Activated T-helper 1 cell treated with anti-CD3 and anti-CD28 coated beads, Interleukin-12 subunit alpha, Interleukin-12 subunit beta, Interleukin-2, Interleukin-4 antibody, amounts not matched to agents 30 ng/mL and 10 ng/mL and 1 ng/mL, durations not matched to agents 14 hours and 24 hours and 36 hours (primary cell): ENCODE results near the gene PTPN20. TPM values are rescaled to one million over a fixed set of nuclear protein-coding genes. Genes with fewer than 3 reads are reported as not detected.
"Not testable (repeated sequence)": the region's sequence is repeated elsewhere in the genome, so short reads cannot be mapped to it uniquely, and the experiment has no call there.

Experiments used
- DNase-seq: peaks from one replicate; pipeline ENCODE4 v3.0.0; 2021; ENCODE audit warnings: low spot score
- H3K27ac Mint-ChIP-seq: one replicate; pipeline ENCODE4 v1.8.0; 2021; ENCODE audit warnings: mild to moderate bottlenecking, mixed read lengths
- H3K27me3 Mint-ChIP-seq: one replicate; pipeline ENCODE4 v1.8.0; 2022; ENCODE audit warnings: mild to moderate bottlenecking, moderate library complexity, mixed read lengths; ENCODE audit not compliant: insufficient read depth
- H3K36me3 Mint-ChIP-seq: one replicate; pipeline ENCODE4 v1.8.0; 2021; ENCODE audit warnings: low read depth, mixed read lengths
- H3K4me1 Mint-ChIP-seq: one replicate; pipeline ENCODE4 v1.8.0; 2021; ENCODE audit warnings: low read depth, mixed read lengths
- H3K4me3 Mint-ChIP-seq: one replicate; pipeline ENCODE4 v1.8.0; 2021; ENCODE audit warnings: mild to moderate bottlenecking, moderate library complexity, mixed read lengths
- H3K9me3 Mint-ChIP-seq: one replicate; pipeline ENCODE4 v1.8.0; 2021; ENCODE audit warnings: mixed read lengths
- intact Hi-C: fragments of 100-400 bp; cut with micrococcal nuclease; formaldehyde crosslinking; loops from one replicate; pipeline ENCODE4 v1.15.1; 2024
- total RNA-seq: library from RNA; stranded (reverse); gene quantifications from 2 replicates; pipeline ENCODE4 v1.2.3, GENCODE V29; 2022

Gene PTPN20
- total RNA-seq, 1 donor from 2014 or later = 0.21 TPM

DNA sequence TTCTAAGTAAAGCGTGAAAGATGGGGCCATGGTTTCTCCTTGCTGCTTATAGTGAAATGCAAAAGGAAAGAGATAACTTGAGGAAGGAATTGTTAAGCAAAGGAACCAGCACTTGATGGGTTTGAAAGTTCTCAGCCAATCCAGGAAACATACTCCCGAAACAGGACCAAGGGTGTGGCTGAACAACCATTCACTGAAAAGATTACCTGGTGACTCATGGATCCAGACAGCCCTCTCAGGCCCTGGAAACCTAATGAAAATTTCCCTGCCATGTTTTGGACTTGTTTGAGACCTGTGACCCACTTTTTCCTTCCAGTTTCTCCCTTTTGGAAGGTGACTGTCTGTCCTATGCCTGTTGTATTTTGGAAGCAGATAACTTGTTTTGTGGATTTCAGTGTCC lies 11.3 kb downstream of the PTPN20 start:
- H3K27ac Mint-ChIP-seq, H3K4me1 Mint-ChIP-seq: not testable (repeated sequence)

DNA sequence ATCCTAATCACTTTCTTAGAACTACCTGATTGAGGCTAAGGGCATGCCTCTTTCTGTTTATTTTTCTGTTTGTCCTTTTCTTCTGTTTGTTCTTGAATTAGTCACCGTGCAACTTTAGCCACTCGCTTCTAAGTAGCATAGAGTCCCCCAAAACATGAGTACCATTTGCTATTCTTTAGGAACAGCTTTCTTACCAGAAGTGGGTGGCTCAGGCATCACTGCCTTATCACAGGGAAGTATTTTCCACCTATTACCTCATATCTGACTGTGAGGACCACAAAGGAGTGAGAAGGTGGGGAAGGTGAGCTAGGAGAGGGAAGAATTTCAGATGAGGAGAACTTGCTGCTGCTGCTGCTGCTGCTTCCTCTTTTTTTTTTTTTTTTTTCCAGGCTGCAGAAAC lies 13.9 kb downstream of the PTPN20 start:
- intact Hi-C loops, H3K27ac Mint-ChIP-seq, H3K4me1 Mint-ChIP-seq, H3K9me3 Mint-ChIP-seq, H3K36me3 Mint-ChIP-seq, H3K27me3 Mint-ChIP-seq, DNase-seq, H3K4me3 Mint-ChIP-seq: not testable (repeated sequence)

More for the DNA sequence above, 11.3 kb downstream of the PTPN20 start:
- H3K9me3 Mint-ChIP-seq, DNase-seq, H3K36me3 Mint-ChIP-seq, H3K4me3 Mint-ChIP-seq, intact Hi-C loops, H3K27me3 Mint-ChIP-seq: not testable (repeated sequence)

DNA sequence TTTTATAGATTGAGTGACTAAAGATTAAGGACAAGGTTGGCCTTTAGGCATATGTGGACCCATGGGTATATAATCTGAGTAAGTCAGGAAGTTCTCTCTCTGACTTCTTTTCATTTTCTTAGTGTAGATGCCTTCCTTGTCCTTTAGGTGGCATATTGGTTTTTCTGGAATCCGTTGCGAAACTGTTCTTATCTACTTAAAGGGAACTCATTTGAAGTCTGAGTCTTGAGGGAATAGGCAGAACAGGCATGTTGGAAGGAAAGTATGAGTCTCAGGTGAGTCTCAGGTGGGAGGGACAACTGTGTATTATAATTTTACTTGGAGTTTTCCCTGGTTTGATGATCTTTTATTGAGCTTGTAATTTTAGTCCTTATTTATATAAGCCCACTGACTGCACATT lies 14.6 kb downstream of the PTPN20 start:
- DNase-seq, H3K27ac Mint-ChIP-seq, H3K4me3 Mint-ChIP-seq, H3K27me3 Mint-ChIP-seq, H3K4me1 Mint-ChIP-seq, H3K9me3 Mint-ChIP-seq, H3K36me3 Mint-ChIP-seq, intact Hi-C loops: not testable (repeated sequence)

DNA sequence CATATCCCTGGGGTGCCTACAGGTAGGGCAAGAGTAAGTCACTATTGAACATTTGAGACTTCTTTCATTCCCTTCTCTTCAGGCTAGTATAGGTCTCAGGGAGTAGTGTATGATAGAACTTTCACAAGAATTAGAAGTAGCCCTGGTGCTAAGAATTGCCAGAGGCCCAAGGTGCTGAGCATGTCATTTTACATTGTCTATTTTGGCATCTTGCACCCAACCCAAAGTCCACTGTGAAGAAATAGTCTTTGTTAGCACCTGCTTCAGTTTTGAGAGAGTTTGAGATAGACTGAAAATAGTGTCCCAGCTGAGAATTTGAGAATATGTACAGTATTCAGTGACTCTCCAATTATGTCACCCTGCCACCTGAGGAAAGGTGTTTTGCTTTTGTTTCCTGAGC lies 17.6 kb downstream of the PTPN20 start:
- H3K4me1 Mint-ChIP-seq, H3K36me3 Mint-ChIP-seq, DNase-seq, H3K27ac Mint-ChIP-seq, intact Hi-C loops, H3K4me3 Mint-ChIP-seq, H3K9me3 Mint-ChIP-seq, H3K27me3 Mint-ChIP-seq: not testable (repeated sequence)

DNA sequence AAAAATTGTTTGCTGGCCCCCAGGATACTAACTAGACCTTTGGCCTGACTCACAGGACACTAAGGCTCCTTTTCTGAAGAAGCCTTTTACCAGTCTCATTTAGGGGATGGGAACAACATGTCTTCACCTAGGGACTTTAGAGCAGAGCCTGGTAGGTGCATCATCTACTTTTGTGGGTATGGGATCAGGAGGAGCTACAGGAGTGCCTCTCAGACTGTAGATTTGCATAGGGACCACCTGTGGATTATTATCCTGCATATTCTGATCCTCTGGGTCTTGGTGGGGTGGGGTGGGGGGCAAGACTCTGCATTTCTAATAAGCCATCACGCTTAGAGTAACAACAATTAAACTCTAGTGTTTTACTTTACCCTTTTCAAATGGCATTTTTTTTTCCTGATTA lies 21.2 kb downstream of the PTPN20 start:
- not testable (repeated sequence) for H3K27ac Mint-ChIP-seq

DNA sequence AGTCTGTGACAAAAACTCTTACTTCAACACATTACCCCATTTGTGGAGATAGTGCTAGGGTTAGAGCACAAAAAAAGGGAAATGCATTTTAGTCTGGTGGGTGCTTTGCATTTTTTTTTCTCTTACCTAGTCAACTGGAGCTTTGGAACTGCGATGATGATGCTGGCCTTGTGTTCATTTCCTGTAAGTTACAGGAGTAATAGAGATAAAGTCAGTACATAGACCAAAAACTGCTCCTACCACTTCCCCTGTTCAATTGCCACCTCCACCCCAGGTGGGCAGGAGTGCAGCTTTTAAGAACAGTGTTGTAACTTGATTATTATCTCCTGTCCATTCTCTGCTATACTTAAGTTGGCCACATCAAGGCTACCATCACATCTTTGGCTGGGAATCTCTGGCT lies 29.9 kb downstream of the PTPN20 start:
- H3K27ac Mint-ChIP-seq, H3K4me3 Mint-ChIP-seq, DNase-seq, H3K9me3 Mint-ChIP-seq, intact Hi-C loops, H3K27me3 Mint-ChIP-seq, H3K36me3 Mint-ChIP-seq, H3K4me1 Mint-ChIP-seq: not testable (repeated sequence)

More for the DNA sequence above, 21.2 kb downstream of the PTPN20 start:
- DNase-seq, H3K4me3 Mint-ChIP-seq, H3K27me3 Mint-ChIP-seq, H3K9me3 Mint-ChIP-seq, H3K4me1 Mint-ChIP-seq, intact Hi-C loops, H3K36me3 Mint-ChIP-seq: not testable (repeated sequence)

DNA sequence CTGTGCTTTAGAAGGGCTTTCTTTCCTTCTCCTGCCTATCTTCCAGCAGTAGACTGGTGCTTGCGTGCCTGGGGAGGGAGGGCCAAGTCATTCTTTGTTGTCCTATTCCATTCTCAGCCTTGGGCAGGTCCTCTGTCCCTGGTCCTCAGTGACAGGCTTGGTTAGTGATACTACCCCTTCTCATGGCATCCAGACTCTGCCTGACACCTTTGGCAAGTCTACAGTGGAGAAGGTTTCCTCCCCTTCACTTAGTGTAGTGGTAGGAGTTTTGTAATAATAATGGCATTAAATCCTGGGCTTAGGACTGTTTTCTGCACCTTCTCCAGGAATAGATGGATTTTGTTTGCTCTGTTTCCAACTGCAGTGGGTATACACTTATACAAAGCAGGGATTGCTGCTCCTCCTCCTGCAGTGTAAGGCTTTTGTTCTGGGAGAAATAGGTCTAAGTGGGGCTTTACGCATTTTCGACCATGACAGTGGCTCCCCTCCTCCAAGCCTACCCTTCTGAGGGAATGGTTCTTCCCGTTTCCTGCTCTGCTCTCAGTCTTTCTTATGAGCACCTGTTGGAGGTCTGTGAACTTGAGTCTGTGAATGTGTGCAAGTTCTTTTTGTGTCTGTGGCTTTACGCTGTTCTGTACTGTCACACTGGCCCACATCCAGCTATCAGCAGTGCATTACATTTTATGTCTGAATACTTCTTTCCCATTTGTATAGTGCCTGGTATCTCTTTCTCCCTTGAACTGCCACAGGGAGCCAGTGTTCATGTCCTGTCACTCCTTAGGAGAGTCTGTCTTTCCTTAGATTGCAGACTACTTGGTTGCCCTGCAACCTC lies 37.7 kb downstream of the PTPN20 start:
- H3K27me3 Mint-ChIP-seq, H3K27ac Mint-ChIP-seq, intact Hi-C loops, H3K4me3 Mint-ChIP-seq, H3K4me1 Mint-ChIP-seq, DNase-seq, H3K9me3 Mint-ChIP-seq, H3K36me3 Mint-ChIP-seq: not testable (repeated sequence)

DNA sequence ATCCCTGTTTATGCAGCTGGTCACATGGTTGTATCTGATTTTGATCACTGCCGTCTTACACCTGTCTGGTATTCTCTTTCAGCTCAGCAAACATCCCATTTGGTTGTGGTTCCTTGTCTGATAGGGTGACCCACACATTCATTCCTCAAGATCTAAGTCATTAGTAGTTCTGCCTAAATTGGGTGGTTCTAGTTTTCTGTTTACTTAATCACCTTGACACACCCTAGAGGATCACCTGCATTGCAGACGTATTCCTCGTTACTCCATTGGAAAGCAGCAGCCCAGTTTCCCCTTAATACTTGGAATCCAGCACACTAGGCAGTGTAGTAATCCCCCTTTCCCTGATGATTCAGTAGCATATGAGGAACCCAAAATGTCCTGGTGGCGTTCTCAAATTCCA lies 41.3 kb downstream of the PTPN20 start:
- H3K27ac Mint-ChIP-seq, H3K36me3 Mint-ChIP-seq, intact Hi-C loops, H3K4me3 Mint-ChIP-seq, H3K9me3 Mint-ChIP-seq, DNase-seq, H3K4me1 Mint-ChIP-seq, H3K27me3 Mint-ChIP-seq: not testable (repeated sequence)

DNA sequence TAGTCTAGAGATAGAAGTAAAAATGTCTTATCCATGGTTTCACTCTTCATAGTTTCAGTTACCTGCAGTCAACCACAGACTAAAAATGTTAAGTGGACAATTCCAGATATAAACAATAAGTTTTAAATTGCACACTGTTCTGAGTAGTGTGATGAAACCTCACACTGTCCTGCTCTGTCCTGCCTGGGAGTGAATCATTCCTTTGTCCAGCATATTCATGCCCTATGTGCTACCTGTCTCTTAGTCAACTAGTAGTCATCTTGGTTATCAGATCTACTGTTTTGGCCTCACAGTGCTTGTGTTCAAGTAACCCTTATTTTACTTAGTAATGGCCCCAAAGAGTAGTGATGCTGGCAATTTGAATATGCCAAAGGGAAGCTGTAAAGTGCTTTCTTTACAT lies 49.5 kb downstream of the PTPN20 start:
- H3K27ac Mint-ChIP-seq, H3K4me3 Mint-ChIP-seq, H3K9me3 Mint-ChIP-seq: not testable (repeated sequence)

DNA sequence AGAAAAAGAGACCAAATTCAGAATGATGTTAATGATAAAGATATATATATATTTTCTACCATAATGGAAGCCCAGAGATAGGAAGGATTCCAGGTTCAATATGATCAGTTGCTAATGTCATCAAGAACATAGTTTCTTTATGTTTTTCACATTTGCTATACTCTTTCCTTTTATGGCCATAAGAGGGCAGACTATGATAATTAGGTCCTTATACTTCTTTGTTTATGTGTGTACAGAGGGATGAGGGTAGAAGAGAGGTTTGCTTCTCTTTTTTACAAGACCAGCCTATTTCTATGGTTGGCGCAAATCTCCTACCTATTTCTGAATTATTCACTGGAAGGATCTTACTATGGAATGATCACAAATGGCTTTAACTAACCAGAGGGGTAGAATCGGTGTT lies 52.1 kb downstream of the PTPN20 start:
- H3K4me3 Mint-ChIP-seq = not testable (repeated sequence)

More for the DNA sequence above, 49.5 kb downstream of the PTPN20 start:
- H3K4me1 Mint-ChIP-seq, DNase-seq, intact Hi-C loops, H3K36me3 Mint-ChIP-seq, H3K27me3 Mint-ChIP-seq: not testable (repeated sequence)

DNA sequence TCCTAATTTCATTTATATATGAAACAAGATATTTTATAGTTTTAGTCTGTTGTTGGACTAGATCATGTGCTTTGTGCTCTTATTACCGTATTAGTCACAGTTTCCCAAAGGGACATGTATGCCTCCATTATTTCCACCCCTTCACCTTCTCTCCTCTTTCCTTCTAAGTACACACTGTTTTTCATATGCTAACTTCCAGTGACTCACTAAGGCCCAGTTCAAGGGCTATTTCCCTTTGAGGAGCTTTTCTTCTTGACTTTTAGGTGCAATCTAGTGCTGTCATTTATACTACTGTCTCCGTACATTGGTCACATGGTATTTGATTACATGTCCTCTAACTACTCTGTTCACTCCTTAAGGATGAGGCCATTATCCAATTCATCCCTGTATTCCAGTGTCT lies 55.8 kb downstream of the PTPN20 start:
- DNase-seq, H3K9me3 Mint-ChIP-seq, H3K4me1 Mint-ChIP-seq, intact Hi-C loops, H3K36me3 Mint-ChIP-seq, H3K27ac Mint-ChIP-seq, H3K4me3 Mint-ChIP-seq, H3K27me3 Mint-ChIP-seq: not testable (repeated sequence)

More for the DNA sequence above, 52.1 kb downstream of the PTPN20 start:
- H3K4me1 Mint-ChIP-seq, H3K9me3 Mint-ChIP-seq, intact Hi-C loops, H3K36me3 Mint-ChIP-seq, DNase-seq, H3K27ac Mint-ChIP-seq, H3K27me3 Mint-ChIP-seq: not testable (repeated sequence)

DNA sequence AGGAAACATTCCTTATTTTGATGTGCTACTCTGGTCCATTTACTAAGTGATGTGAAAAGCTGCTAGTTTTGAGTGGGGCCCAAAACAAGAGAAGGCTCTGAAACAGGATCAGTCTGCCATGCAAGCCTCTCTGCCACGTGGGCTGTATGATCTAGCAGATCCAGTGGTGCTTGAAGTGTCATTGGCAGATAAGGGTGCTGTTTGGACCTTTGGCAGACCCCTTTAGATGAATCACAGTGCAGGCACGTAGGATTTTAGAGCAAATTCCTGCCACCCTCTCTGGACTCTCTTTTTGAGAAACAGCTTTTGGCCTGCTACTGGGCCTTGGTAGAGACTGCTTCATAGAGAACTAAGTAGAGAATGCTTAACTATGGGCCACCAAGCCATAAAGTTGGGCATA lies 69.0 kb downstream of the PTPN20 start:
- H3K9me3 Mint-ChIP-seq, H3K36me3 Mint-ChIP-seq, H3K27me3 Mint-ChIP-seq, H3K4me1 Mint-ChIP-seq, H3K27ac Mint-ChIP-seq, H3K4me3 Mint-ChIP-seq, intact Hi-C loops, DNase-seq: not testable (repeated sequence)

DNA sequence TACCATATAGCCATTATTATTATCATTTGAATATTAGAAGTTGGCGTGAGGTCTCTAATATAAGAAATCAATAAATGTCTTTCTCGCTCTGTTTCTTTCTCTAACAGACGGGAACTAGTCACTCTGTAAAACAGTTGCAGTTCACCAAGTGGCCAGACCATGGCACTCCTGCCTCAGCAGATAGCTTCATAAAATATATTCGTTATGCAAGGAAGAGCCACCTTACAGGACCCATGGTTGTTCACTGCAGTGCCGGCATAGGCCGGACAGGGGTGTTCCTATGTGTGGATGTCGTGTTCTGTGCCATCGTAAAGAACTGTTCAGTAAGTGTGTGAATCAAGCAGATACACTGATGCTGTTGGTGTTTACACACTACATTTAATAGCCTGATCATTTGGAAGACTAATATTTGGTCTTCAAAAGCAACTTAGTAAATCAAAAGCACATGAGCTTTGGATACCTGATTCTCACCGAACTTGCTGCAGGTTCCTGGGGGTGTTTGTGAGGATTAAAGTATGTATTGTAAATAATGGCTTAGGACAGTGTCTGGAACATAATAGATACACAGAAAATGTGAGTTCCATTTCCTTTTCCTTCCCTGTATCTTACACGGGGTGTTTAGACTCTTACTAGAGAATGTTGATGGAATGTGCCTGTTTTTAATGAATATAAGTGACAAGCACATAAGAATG lies 76.2 kb downstream of the PTPN20 start:
- H3K27ac Mint-ChIP-seq, H3K36me3 Mint-ChIP-seq, H3K9me3 Mint-ChIP-seq, intact Hi-C loops, H3K4me3 Mint-ChIP-seq, H3K27me3 Mint-ChIP-seq, H3K4me1 Mint-ChIP-seq, DNase-seq: not testable (repeated sequence)
